GM12872 (cell line): ENCODE data around the gene TMEM144.

Experiments
- TF ChIP-seq, protein P1 (sequence below): IDR thresholded peaks from 3 replicates; pipeline ENCODE4 v1.5.1; 2011; ENCODE audit warnings: low read depth, mild to moderate bottlenecking, low read length, moderate library complexity; ENCODE audit not compliant: insufficient read depth

Gene TMEM144

DNA sequence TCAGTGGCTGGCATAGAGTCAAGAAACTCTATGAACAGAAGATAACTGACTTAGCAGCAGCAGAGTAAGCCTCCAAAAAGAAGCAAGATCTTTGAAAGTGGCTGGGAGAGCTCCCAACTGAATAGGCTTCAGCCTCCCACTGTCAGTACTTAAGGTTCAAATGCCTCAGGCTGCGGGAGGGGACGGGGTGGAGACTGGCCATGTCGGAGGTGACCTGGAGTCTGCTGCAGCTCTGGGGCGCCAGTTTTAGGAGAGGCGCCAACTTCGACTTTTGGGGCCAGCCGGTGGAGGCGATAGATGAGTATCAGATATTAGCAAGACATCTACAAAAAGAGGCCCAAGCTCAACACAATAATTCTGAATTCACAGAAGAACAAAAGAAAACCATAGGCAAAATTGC lies 67.3 kb downstream of the TMEM144 start:
- TF ChIP-seq, protein P1, sequence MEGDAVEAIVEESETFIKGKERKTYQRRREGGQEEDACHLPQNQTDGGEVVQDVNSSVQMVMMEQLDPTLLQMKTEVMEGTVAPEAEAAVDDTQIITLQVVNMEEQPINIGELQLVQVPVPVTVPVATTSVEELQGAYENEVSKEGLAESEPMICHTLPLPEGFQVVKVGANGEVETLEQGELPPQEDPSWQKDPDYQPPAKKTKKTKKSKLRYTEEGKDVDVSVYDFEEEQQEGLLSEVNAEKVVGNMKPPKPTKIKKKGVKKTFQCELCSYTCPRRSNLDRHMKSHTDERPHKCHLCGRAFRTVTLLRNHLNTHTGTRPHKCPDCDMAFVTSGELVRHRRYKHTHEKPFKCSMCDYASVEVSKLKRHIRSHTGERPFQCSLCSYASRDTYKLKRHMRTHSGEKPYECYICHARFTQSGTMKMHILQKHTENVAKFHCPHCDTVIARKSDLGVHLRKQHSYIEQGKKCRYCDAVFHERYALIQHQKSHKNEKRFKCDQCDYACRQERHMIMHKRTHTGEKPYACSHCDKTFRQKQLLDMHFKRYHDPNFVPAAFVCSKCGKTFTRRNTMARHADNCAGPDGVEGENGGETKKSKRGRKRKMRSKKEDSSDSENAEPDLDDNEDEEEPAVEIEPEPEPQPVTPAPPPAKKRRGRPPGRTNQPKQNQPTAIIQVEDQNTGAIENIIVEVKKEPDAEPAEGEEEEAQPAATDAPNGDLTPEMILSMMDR = no peak

DNA sequence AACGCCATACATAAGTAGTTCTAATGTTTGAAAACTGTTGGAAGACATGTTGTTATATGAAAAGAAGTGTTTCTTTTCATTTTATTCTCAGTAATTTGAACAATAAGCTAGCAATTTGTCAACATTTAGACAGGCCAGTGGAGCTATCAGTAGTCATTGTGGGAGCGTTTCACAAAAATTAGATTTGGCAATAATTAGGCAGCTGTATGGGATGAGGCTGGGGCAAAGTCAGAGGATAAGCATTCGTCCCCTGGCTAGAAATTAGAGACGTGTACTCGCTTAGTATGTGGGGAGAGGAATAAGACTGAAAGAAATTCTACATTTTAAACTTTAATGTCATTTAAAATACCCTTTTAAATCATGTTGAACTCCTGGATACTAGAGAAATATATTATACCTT lies 70.6 kb downstream of the TMEM144 start:
- TF ChIP-seq, protein P1 = no peak

DNA sequence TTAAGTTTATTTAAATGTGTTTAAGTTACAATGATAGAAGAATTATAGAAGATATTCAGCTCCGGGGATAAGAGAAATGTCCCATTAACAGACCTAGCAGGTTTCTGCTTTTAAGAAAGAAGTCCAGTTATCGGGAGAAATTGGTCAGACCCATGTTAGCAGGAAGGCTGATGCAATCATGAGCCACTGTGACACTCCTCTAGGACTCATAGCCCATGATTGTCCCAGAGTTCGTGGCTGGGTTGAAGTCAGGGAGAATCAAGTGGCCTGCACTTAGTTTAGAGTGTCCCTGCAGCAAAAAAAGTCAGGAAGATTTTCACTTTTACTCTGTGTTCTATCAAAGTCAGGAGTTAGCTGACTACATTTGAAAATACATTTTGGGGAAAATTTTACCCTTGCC lies 72.0 kb downstream of the TMEM144 start:
- TF ChIP-seq, protein P1 = no peak

DNA sequence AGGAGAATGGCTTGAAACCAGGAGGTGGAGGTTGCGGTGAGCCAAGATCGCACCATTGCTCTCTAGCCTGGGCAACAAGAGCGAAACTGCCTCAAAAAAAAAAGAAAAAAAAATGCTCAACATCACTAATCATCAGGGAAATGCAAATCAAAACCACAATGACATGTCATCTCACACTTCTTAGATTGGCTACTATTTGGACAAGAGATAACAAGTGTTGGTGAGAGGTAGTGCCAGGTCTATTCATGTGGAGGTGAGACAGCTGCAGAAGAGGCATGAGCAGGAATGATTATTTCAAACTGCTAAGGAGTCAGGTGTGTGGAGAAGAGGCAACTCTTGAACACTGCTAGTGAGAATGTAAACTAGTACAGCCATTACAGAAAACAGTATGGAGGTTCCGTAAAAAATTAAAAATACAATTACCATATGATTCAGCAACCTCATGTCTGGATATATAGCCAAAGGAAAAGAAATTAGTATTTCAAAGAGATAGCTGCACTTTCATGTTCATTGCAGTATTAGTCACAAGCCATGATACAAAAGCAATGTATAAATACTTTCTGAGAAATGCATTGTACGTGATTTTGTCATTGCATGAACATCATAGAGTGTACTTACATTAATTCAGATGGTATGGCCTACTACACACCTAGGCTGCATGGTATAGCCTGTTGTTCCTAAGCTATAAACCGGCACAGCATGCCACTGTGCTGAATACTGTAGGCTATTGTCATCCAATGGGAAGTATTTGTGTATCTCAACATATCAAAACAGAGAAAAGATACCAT lies 75.3 kb downstream of the TMEM144 start:
- TF ChIP-seq, protein P1 = no peak

DNA sequence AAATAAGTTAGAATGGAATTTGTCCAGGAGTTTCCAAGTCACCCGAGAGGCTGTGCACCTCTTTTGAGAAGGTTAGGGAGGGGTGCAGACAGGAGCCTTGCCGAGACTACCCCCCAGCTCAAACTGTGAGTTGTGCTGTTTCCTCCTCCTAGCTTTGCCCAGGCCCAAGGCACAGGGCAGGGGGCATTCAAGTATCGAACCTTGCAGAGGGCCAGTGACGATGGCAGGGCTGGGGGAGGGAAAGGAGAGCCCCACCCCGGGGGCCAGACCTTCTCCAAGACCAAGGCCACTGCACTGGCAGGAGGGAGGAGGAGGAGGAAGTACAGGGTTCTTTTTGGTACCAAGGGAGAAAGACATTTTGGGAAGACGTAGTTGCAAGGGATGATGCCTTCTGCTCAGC lies 80.6 kb downstream of the TMEM144 start:
- TF ChIP-seq, protein P1 = no peak

DNA sequence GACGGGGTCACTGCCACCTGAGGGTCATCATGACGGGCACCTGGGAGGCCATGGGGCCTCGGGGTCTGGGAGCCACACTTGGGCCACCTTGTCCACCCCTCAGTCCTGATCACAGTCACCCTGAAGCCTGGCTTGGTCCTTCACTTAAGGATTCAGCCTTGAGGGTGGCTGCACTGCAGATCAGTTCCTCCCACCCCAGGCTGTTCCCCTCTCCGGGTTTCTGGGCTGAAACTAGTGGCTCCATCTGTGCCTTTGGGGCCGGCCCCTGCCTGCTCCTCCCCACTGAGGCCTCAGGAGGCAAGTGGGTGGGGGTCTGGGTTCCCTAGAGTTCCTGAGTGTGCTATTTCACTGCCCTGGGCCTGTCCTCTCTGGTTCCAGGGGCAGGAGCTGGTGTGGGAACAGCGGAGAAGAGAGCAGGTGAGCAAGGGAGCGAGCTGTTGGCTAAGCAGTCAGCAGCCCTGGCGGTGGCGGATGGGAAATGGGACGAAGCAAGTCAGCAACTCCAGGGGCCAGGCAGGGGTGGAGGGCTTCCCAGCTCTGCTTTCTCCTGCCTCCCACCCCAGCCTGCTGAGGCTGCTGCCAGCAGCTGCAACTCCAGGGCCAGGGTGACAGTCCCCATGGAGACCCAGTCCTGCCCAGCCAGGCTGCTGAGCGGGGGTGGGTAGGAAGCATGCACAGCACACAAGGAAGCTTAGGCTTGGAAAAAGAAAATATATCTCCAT lies 81.2 kb downstream of the TMEM144 start:
- TF ChIP-seq, protein P1 = no peak

DNA sequence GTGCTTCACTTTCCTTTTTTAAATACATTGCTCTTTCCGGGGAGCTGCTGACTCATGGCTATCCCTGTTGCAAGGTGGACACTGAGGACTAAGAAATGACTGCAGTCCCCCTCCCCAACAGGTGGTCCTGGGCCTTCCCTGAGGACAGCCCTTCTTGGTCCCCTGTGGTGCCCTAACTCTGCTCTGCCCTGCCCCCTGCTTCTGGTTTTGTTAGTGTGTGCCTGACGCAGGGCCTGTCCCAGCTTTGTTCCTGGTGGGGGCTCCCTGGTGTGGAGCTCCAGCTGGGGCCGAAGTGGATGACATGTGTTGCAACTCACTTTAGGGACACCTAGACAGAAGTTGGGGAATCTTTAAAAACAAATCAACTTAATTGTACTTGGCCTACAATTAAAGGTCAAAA lies 81.9 kb downstream of the TMEM144 start:
- TF ChIP-seq, protein P1 = no peak
